GM21390 (cell line): ENCODE results near the gene TGFB1.
"Not testable (repeated sequence)": the region's sequence is repeated elsewhere in the genome, so short reads cannot be mapped to it uniquely, and the experiment has no call there.

Experiments
- ATAC-seq: cut with Tn5 transposase; IDR thresholded peaks from one replicate; pipeline ENCODE4 v1.9.1; 2021; ENCODE audit not compliant: unreplicated experiment

The TGFB1 gene

DNA sequence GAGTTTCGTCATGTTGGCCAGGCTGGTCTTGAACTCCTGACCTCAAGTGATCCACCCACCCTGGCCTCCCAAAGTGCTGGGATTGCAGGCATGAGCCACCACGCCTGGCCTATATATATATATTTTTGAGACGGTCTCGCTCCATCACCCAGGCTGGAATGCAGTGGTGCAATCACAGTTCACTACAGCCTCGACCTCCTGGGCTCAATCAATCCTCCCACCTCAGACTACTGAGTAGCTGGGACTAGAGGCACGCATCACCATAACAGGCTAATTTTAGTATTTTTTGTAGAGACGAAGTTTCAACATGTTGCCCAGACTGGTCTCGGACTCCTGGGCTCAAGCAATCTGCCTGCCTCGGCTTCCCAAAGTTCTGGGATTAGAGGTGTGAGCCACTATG lies 6.8 kb downstream of the TGFB1 start:
- not testable (repeated sequence) for ATAC-seq

DNA sequence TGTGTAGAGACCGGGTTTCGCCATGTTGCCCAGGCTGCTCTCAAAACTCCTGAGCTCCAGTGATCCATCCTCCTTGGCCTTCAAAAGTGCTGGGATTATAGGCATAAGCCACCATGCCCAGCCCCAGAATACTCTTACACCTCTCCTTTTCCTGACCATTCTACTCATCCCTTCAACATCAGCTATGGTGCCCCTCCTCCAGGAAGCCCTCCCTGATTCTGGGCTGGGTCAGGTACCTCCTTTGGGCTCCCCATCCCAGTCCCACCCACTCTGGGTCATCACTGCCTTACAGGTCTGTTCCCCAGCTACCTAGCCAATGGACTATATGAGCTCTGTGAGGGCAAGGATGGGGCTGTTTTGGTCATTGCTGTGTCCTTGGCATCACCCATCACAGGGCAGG lies 9.6 kb downstream of the TGFB1 start:
- ATAC-seq, result no peak

DNA sequence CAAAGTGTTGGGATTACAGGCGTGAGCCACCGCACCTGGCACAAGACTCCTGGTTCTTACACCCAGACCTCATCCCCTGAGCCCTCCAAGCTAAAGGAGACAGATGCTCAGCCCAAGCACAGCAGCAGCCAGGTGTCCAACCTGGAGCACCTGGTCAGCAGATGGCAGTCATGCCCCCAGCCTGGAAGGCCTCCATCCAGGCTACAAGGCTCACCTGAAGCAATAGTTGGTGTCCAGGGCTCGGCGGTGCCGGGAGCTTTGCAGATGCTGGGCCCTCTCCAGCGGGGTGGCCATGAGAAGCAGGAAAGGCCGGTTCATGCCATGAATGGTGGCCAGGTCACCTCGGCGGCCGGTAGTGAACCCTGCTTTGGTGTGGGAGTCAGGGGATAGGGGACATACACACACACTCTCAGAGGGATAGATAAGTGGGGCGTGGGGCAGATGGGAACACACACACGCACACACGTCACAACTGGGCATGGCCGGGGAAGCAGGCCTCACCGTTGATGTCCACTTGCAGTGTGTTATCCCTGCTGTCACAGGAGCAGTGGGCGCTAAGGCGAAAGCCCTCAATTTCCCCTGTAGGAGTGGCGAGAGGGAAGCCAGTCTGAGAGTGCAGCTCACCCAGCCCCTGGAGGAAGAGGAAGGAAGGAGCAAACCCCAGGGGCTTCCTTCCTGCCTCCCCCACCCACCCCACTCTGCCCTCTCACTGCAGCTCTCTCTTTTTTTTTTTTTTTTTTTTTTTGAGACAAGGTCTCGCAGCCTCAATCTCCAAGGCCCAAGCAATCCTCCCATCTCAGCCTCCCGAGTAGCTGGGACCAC lies 11.8 kb downstream of the TGFB1 start:
- ATAC-seq, result no peak

DNA sequence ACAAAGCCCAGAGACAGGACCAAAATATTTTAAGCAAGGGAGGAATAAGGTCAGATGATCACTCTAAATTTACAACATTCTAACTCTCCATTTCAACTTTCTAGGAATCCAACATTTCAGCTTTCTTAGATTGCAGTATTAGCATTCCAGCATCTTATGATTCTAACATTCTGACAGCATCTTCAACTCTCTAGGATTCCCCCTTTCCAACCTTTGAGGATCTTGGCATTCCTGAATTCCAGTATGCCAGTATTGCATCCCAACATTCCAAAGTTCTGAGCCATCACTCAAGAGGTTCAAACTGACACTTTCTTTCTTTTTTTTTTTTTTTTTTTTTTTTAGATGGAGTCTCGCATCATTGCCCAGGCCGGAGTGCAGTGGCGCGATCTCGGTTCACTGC lies 13.8 kb downstream of the TGFB1 start:
- no peak for ATAC-seq

DNA sequence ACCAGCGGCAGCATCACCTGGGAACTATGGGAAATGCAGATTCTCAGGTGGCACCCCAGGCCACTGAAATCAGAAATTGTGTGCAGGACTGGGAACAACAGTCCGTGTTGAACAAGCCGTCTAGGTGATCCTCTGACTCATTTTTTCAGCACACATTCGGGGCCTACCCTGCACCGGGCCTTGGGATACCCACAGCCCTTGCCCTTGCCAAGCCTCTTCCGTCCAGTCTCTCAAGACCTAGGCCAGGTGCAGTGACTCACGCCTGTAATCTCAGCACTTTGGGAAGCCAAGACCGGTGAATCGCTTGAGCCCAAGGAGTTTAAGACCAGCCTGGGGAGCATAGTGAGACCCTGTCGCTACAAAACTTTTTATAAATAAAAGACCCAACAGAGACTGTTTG lies 18.3 kb downstream of the TGFB1 start:
- no peak for ATAC-seq

DNA sequence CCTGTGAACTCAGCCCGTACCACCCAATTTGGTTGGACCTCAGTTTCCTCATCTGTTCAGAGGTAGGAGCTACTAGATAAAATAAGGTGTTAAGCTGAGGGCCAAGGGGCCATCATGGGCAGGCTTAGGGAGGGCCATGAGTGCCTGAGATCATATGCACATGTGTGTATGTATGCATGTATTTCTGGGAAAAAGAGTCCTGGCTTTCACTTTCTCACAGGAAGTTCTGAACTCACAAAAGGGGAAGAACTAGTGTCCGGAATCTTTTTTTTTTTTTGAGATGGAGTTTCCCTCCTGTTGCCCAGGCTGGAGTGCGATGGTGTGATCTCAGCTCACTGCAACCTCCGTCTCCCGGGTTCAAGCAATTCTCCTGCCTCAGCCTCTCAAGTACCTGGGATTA lies 18.9 kb downstream of the TGFB1 start:
- no peak for ATAC-seq

DNA sequence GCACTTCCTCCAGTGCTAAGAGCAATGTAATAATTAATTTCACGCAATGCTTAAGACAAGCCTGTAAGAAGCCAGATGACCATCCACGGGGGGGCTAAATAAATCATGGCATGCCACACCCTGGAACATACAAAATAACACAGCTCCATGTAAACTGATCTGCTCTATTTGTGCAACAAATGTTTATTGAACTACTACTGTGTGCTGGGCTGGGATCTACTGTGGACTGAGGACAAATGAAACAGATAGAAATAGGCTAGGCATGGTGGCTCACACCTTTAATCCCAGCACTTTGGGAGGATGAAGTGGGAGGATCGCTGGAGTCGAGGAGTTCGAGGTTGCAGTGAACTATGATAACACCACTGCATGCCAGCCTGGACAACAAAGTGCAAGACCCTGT lies 21.3 kb downstream of the TGFB1 start:
- ATAC-seq, result no peak

DNA sequence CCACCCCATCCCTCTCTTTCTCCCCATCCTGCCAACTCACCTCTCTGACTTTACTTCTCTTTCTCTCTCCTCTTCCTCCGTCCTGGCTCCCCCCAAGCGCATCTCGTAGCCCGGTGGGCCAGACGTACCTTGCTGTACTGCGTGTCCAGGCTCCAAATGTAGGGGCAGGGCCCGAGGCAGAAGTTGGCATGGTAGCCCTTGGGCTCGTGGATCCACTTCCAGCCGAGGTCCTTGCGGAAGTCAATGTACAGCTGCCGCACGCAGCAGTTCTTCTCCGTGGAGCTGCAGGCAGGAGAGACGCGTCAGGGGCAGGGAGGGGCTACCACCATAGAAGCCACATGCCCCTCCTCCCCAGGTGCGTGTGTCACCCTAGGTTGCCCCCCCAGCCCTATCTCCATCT lies 21.7 kb downstream of the TGFB1 start:
- ATAC-seq, result no peak

DNA sequence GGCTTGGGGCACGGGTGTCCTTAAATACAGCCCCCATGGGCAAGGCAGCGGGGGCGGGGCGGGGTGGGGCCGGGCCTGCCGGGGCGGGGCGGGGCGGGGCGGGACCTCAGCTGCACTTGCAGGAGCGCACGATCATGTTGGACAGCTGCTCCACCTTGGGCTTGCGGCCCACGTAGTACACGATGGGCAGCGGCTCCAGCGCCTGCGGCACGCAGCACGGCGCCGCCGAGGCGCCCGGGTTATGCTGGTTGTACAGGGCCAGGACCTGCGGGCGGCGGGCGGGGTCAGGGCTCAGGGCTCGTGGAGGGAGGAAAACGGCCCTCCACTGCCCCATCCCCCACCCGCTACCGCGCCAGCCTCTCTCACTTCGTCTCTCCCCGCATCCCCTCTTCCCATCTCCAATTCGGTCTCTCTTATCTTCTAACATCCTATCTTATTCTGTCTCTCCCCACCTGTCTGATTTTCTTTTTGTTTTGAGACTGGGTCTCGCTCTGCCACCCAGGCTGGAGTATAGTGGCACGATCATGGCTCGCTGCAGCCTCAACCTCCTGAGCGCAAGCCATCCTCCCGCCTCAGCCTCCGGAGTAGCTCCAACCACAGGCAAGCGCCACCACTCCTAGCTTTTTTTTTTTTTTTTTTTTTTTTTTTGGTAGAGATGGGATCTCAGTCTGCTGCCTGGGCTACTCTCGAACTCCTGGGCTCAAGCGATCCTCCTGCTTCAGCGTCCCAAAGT lies 22.6 kb downstream of the TGFB1 start:
- no peak for ATAC-seq

DNA sequence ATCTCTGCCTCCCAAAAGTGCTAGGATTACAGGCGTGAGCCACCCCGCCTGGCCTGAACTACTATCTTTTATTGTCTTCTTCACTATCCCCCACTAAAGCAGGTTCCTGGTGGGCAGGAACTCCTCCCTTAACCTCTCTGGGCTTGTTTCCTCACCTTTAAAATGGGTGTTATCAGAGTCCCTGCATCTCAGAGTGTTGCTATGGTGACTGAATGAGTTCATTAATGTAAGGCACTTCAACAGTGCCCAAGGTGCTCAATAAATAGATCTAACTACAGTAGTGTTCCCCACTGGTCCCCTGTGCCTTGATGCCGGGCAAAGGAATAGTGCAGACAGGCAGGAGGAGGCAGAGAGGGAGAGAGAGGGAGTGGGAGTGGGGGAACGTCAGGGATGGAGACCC lies 23.2 kb downstream of the TGFB1 start:
- no peak for ATAC-seq

DNA sequence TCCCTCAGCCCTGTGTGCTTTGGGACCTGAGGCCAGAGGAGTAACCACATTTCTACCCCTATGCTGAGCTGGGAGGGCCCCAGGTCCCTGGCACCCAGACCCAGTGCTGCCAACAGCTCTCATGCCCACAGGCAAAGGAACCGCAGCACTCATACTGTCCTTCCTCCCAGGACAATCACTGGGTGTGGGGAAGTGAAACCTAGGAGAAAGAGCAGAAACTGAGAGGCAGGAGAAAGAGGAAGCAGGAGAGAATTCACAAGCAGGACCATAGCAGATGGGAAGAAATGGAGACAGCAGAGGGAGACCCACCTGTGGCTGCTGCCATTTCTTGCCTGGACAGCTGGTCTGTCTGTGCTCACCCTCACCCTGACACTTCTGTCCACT lies 24.9 kb downstream of the TGFB1 start:
- ATAC-seq, result no peak

DNA sequence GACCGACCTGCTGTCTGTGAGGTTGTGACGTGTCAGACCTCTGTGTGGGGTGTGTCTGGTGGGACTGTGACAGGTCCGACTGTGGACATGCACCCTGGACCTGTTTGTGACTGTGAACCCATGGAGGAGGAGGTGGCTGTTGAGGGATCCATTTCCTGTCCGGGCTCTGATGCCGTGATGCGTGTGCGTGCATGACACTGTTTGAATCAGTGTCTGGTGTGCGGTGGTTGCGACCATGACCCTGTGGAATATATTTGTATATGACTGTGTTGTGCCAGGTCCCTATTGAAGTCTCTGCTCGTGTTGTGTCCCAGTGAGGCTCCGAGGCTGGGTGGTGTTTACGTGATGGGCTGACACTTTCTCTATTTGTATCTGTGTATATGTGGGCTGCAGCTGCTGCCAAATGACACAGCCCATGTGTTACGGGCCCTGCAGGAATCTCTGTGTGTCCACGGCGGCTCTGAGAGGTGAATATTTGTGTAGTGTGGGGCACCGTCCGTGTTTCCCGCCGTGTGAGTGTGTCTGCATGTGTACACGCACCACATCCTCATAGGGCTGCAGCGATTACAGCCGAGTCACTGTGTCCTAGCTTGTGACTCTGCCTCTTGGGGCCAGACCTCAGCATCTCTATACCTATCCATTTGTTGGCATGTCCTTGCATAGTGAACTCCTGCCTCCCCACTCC lies 25.4 kb downstream of the TGFB1 start:
- peak; percentile 12 for ATAC-seq

DNA sequence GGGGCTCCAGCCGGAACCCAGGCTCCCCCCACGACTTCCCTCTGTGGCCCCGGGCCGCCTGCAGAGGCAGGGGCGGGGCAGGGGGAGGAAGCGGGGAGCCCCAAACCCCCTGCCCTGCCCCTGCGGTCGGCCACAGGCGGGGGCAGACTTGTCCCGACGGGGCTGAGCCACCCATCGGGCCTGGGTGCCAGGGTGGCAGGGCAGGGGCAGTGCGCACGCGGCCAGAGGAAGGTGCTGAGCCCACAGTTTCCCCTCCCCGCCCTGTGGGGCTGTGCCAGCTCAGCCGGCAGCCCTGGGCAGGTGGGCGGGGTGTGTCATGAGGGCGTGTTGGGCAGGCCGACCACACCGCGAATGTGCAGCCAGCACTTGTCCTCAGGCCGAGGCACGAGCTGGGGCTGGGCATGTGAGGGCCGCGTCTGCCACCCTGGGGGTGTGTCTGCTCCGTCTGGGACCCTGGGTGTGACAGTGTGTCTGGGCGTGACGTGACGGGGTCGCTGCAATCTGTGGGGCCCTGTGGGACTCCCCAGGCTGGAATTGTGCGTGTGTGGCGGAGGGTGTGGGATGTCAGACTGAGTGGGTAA lies 26.1 kb downstream of the TGFB1 start:
- ATAC-seq, result peak; percentile 46

DNA sequence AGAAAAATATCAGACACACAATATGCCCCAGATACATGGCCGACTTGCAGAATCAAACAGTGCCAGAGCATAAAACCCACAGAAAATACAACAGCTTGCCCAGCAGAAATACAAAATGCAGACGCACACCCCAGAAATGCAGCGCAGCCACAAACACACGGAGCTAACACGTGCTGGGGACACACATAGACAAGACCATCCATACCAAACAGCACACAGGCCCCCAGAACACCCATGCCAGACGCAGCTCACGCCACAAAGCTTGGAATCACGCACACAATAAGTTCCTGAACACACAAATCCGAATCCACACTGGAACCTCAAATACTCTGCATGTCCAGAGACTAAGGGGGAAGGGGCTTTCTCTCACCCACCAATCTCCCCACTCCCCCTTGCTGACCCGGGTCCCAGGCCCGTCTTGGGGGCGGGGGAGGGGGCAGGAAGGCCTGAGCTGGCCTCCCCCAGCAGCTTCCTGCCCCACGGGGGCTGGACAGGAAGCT lies 26.6 kb downstream of the TGFB1 start:
- ATAC-seq, result no peak

DNA sequence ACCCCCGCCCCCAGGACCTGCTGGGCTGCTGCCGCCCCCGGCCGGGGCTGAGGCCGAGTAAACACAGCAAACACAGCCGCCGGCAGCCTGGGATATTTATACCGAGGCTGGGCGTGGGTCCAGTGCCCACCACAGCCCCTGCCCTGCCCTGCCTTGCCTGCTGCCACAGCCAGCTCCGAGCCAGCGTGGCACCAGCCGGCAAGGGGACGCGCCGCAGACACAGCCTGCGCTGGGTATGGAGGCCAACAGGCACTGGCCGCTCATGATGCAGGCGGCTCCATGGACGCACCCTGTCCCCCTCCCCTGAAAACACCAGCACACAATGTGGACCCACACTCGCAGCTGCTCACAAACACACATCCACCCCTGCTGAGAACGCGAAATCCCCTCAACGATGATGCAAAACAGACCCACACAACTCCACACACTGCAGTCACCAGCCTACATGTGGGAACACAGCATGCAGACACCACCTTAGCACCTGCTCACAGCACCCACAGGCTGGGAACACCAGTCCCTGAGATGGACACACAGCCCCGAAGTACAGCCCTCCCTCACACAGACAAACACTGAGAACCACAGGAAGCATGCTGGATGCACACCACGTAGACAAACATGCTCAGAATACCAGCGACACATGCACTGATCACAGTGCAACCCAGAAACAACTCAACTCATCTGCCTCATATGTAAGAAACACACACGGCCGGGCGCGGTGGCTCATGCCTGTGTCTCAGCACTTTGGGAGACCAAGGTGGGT lies 27.6 kb downstream of the TGFB1 start:
- ATAC-seq, result no peak

DNA sequence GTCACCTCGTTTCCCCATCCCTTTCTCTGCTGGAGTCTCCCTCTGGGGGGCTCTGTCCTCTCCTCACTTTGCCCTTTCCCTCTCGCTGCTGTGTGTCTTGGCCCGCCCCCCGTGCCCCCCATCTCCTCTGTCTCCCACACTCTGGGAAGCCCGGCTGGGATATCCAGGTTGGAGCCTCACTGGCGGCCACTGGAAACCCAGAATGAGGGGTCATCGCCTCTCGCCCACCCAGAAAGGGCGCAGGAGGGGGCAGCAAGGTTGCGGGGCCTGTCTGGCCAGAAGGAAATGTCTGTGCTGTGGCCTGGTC lies 28.1 kb downstream of the TGFB1 start:
- ATAC-seq, result no peak

DNA sequence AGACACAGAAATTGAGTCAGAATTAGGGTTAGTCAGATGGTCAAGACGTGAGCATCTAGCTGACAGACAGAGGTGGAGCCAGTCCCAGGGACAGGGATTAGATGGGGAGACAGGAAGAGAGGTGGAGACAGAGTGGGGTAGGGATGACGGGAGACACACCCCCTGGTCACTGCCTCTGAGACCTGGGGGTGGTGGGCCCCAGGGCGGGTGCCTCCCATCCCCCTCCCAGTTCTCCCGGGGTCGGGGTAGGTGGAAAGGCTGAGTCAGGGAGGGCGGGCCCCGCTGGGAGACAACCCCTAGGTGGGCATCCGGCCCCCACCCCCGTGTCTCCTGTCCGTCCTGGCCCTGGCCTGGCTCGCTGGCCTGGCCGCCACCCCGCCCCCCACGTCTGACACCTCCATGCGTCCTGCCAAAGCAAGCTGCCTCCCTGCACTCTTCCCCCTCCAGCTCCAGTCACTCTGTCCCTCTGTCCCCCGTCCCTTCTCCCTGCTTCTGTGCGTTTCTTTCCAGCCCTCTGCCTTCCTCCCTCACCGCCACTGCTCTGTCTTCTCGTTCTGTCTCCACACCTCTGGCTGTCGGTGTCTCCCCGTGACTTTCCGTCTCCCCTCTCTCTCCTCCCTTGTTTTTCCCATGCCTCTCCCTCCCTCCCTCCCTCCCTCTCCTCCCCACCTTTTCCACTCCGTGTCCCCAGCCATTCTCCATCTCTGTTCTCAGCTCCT lies 28.6 kb downstream of the TGFB1 start:
- no peak for ATAC-seq

DNA sequence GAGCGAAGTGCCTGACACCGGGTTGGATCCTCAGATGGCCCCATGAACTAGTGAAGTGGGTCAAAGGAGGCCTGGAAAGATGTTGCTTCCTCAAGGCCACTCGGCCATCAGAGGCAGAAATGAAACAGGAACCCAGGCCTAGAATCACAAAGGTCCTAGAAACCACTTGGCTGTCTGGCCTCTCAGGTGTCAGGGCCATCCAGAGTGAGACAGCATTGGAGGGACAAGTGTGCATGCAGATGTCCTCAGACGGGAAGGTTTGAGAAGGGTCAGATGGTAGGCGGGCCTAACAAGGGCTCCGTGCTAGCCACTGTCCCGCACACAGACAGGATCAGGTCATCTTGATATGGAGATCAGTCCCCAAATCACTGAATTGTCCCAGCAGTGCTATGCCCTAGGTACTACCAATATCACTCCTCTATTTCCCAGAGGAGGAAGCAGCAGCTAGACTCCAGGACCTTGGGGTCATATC lies 29.5 kb downstream of the TGFB1 start:
- no peak for ATAC-seq

DNA sequence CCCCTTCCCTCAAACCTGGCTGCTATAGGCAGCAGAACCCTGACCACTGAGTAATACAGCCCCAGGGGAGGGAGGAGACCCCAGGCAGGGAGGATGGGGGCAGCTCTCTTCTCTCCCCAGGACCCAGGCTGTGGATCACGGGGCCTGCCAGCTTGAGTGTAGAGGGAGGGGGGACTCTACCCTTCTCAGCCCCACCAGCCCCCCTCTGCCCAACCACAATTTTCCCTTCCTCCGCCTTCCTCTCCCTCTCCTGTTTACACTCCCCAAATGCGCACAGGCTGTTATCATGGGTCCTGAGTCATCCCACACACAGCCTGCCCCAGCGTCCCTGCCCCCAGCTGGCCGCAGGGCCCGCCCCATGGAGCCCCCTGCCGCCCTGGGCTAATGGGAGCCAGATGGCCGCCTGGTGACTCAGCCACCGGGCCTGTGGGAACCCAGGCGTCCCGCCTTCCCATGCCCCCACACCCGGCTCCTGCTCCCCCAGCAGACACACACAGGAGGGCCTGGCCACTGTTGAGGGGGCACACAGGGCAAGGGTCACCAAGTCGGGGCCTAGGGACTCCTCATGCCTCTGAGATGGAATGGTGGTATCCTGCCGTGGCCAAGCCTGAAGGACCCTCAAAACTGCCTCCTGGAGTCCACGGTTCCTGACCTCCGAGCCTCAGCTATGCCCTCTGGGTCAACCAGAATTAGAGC lies 30.1 kb downstream of the TGFB1 start:
- ATAC-seq, result no peak

DNA sequence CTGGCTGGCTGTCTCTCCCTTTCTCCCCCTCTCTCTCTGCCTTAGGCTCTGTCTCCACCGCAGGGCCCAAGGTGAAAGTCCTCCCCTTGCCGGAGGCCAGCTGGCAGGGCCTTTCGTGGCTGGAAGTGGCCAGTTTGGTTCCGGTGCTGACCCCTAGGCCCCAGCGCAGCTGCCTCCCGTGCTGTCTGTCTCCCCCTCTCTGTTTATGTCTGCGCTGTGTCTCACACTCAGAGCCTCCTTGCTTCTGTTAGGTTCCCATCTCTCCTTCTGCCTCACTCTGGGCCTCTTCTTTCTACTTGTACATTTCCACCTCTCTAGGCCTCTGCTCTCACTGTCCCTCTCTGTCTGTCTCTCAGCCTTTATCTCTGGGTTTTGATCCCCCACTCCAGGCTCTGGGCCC lies 30.7 kb downstream of the TGFB1 start:
- ATAC-seq, result no peak
